ENCODE results near the gene MAMSTR. TPM values are rescaled to one million over a fixed set of nuclear protein-coding genes. Genes with fewer than 3 reads are reported as not detected.
A peak's percentile ranks its signal among the peaks of the same experiment; 100 is the strongest.

Gene MAMSTR
- total and polyA plus RNA-seq, 2 donors (not counting 1 experiment from before 2014, with no cell fraction given), result 0.60 to 1.6 TPM

- Histone ChIP-seq H3K36me3 (replicated peaks in 1 of 2; ENCODE audit: control extremely low read depth in 1 of 2, control insufficient read depth in 1 of 2, extremely low read depth in 1 of 2, insufficient read depth in 2 of 2, low read length in 1 of 2) (no peaks in the 10 kb centered on the region), H3K9me3 (ENCODE audit: control extremely low read depth in 1 of 3, control insufficient read depth in 2 of 3, insufficient read depth in 1 of 3, low read length in 2 of 3) (peaks cover 0 to 29% (median 0%) of the 10 kb centered on the region in 3 donors), H3K79me2 (ENCODE audit: control insufficient read depth, insufficient read depth, low read length) (no peaks in the 10 kb centered on the region), H4K20me1 (ENCODE audit: control insufficient read depth, insufficient read depth, low read length, poor library complexity, severe bottlenecking) (no peaks in the 10 kb centered on the region), H3K27me3 (replicated peaks in 1 of 4; ENCODE audit: control extremely low read depth in 1 of 4, control insufficient read depth in 3 of 4, insufficient read depth in 4 of 4, low read length in 3 of 4) (peaks cover 0 to 26% (median 10%) of the 10 kb centered on the region in 4 experiments), H2AFZ (ENCODE audit: insufficient read depth, low read depth, low read length, poor library complexity, severe bottlenecking) (peak overlapping the region; percentile 87), H3K9ac (ENCODE audit: low read length) (peak overlapping the region; percentile 64), H3K4me1 (ENCODE audit: control insufficient read depth in 2 of 2, insufficient read depth in 2 of 2, low read length in 2 of 2) (peaks cover 22 to 25% of the 10 kb centered on the region in 2 donors), H3K4me3 (ENCODE audit: control extremely low read depth in 1 of 5, extremely low read depth in 1 of 5, insufficient read depth in 1 of 5, low read depth in 2 of 5, low read length in 4 of 5) (peak overlapping the region in 3 of 5 experiments; percentile 48 to 65 (median 54)), H3K4me2 (replicated peaks; ENCODE audit: low read depth, low read length, poor library complexity, severe bottlenecking) (peak overlapping the region; percentile 99), H3K27ac (ENCODE audit: low read length in 2 of 2) (no peak overlapping the region)
- DNase-seq (peak; percentile 91), ATAC-seq (ENCODE audit: low read depth) (peak; percentile 93)
- ChIA-PET CTCF (interaction anchor here (0.6 to 3.2 kb wide), 16 partner anchors 9 to 468 kb away, joined by 3 to 18 read pairs (median 5); partner anchors contain the start of genes CA11 and IZUMO1), POLR2A (interaction anchor here (0.6 to 1.8 kb wide), 11 partner anchors 8 to 1590 kb away, joined by 3 to 11 read pairs (median 3); partner anchors contain the start of genes CA11, IZUMO1, KCNC3 and PPP1R15A)
- Mint-ChIP-seq H3K4me3 (peak overlapping the region; percentile 63), H3K27ac (peak overlapping the region; percentile 67), H3K9me3 (ENCODE audit: insufficient read depth) (no peaks in the 10 kb centered on the region), H3K27me3 (peaks cover 15% of the 10 kb centered on the region), H3K4me1 (peaks cover 15% of the 10 kb centered on the region)
- WGBS (ENCODE audit: insufficient coverage), result 3% methylated on average over 96 of the region's 96 CpGs
- intact Hi-C loops (cut with micrococcal nuclease), result loop anchor here (1.0 kb wide), 3 partner anchors 24 to 92 kb away; partner anchors contain the start of gene CA11
- no peak for TF ChIP-seq EZH2 (IDR thresholded peaks at IDR 0.05; ENCODE audit: borderline replicate concordance, insufficient read depth, low read depth, low read length, poor library complexity, severe bottlenecking)
- TF ChIP-seq, protein P1, sequence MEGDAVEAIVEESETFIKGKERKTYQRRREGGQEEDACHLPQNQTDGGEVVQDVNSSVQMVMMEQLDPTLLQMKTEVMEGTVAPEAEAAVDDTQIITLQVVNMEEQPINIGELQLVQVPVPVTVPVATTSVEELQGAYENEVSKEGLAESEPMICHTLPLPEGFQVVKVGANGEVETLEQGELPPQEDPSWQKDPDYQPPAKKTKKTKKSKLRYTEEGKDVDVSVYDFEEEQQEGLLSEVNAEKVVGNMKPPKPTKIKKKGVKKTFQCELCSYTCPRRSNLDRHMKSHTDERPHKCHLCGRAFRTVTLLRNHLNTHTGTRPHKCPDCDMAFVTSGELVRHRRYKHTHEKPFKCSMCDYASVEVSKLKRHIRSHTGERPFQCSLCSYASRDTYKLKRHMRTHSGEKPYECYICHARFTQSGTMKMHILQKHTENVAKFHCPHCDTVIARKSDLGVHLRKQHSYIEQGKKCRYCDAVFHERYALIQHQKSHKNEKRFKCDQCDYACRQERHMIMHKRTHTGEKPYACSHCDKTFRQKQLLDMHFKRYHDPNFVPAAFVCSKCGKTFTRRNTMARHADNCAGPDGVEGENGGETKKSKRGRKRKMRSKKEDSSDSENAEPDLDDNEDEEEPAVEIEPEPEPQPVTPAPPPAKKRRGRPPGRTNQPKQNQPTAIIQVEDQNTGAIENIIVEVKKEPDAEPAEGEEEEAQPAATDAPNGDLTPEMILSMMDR (IDR thresholded peaks at IDR 0.05), result peak; percentile 54
Observed at GRCh38 chr19:48738557-48739403, 19.3 kb upstream of the MAMSTR start.

Measured in B cell (primary cell).